ENCODE results near the gene RPS3A.

DNA sequence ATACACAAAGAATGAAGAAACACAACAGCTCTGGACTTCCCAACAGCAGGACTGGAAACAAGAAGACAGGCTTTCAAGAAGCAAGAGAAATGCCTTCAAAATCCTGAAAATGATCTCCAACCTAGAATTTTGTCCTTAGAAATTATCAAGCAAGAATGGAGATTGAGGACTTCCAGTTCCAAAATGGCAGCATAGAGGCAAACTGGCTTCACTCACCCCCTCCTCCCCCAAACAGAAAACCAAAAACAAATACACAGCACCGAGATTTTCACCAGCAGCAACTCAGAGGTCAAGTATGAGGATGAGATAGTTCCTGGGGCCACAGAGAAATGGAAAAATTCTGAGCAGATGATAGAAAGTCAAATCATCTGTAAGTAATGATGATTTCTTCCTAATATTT is 43.9 kb upstream of the RPS3A start:
- TF ChIP-seq ZBTB1 (CRISPR knock-in tag; IDR thresholded peaks at IDR 0.05; ENCODE audit: borderline replicate concordance) (no peak), NPAS2 (CRISPR knock-in tag; IDR thresholded peaks at IDR 0.05; ENCODE audit: borderline replicate concordance) (no peak), TCF12 (IDR thresholded peaks at IDR 0.05) (no peak), TCF12 (CRISPR knock-in tag; IDR thresholded peaks at IDR 0.05) (no peak), CREM (IDR thresholded peaks at IDR 0.05) (no peak), CREM (CRISPR knock-in tag; IDR thresholded peaks at IDR 0.05) (no peak), TAF1 (CRISPR knock-in tag; IDR thresholded peaks at IDR 0.05) (no peak), HDAC2 (CRISPR knock-in tag; IDR thresholded peaks at IDR 0.05) (no peak), ZFP90 (CRISPR knock-in tag; IDR thresholded peaks at IDR 0.05; ENCODE audit: borderline replicate concordance) (no peak), NCOA2 (CRISPR knock-in tag; IDR thresholded peaks at IDR 0.05) (no peak)
- TF ChIP-seq, protein P1, sequence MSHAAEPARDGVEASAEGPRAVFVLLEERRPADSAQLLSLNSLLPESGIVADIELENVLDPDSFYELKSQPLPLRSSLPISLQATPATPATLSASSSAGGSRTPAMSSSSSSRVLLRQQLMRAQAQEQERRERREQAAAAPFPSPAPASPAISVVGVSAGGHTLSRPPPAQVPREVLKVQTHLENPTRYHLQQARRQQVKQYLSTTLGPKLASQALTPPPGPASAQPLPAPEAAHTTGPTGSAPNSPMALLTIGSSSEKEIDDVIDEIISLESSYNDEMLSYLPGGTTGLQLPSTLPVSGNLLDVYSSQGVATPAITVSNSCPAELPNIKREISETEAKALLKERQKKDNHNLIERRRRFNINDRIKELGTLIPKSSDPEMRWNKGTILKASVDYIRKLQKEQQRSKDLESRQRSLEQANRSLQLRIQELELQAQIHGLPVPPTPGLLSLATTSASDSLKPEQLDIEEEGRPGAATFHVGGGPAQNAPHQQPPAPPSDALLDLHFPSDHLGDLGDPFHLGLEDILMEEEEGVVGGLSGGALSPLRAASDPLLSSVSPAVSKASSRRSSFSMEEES (CRISPR knock-in tag; IDR thresholded peaks at IDR 0.05): no peak
- TF ChIP-seq, protein P2, sequence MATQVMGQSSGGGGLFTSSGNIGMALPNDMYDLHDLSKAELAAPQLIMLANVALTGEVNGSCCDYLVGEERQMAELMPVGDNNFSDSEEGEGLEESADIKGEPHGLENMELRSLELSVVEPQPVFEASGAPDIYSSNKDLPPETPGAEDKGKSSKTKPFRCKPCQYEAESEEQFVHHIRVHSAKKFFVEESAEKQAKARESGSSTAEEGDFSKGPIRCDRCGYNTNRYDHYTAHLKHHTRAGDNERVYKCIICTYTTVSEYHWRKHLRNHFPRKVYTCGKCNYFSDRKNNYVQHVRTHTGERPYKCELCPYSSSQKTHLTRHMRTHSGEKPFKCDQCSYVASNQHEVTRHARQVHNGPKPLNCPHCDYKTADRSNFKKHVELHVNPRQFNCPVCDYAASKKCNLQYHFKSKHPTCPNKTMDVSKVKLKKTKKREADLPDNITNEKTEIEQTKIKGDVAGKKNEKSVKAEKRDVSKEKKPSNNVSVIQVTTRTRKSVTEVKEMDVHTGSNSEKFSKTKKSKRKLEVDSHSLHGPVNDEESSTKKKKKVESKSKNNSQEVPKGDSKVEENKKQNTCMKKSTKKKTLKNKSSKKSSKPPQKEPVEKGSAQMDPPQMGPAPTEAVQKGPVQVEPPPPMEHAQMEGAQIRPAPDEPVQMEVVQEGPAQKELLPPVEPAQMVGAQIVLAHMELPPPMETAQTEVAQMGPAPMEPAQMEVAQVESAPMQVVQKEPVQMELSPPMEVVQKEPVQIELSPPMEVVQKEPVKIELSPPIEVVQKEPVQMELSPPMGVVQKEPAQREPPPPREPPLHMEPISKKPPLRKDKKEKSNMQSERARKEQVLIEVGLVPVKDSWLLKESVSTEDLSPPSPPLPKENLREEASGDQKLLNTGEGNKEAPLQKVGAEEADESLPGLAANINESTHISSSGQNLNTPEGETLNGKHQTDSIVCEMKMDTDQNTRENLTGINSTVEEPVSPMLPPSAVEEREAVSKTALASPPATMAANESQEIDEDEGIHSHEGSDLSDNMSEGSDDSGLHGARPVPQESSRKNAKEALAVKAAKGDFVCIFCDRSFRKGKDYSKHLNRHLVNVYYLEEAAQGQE (IDR thresholded peaks at IDR 0.05; ENCODE audit: borderline replicate concordance in 1 of 2, low read depth in 1 of 2, low read length in 2 of 2): no peak
